SKM-1 treated with dmso at 0.1 percent for 144 hours (cell line): ENCODE measurements around the gene KCNE1.
A peak's percentile ranks its signal among the peaks of the same experiment; 100 is the strongest.
"Not testable (repeated sequence)": the region's sequence is repeated elsewhere in the genome, so short reads cannot be mapped to it uniquely, and the experiment has no call there.

Experiments used
- DNase-seq: peaks from one replicate; lab custom pipeline; 2025; ENCODE audit not compliant: unreplicated experiment; lab: John Stamatoyannopoulos, UW

KCNE1 gene

GRCh38 chr21:34511787-34512455 lies at the start of gene KCNE1:
KCNE1 (minus strand) TSS chr21:34512210; CDS start chr21:34449634, 62,576 bp downstream.
- DNase-seq: peak; percentile 73

GRCh38 chr21:34561806-34562205 lies 49.8 kb upstream of the KCNE1 start:
- DNase-seq: no peak

GRCh38 chr21:34560609-34561008 lies 48.6 kb upstream of the KCNE1 start:
- DNase-seq: no peak

DNA sequence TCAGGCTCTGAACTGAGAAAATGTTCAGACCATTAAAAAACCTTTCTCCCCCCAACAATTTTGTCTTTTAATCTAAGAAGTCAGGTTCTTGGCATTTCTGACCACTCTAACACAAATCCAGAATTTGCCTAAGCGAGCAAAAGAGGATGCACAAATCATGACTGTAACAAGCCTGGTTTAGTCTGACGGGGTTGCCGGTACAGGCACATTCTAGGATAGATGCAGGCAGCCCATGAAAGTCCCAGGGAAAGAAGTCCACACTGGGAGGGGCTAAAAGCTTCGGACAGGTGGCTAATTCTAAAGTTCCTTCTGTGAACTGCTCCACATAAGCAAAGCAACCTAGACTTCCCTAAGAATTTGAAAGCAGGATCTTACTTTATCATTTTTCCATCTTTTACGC lies 48.0 kb upstream of the KCNE1 start:
- no peak for DNase-seq

DNA sequence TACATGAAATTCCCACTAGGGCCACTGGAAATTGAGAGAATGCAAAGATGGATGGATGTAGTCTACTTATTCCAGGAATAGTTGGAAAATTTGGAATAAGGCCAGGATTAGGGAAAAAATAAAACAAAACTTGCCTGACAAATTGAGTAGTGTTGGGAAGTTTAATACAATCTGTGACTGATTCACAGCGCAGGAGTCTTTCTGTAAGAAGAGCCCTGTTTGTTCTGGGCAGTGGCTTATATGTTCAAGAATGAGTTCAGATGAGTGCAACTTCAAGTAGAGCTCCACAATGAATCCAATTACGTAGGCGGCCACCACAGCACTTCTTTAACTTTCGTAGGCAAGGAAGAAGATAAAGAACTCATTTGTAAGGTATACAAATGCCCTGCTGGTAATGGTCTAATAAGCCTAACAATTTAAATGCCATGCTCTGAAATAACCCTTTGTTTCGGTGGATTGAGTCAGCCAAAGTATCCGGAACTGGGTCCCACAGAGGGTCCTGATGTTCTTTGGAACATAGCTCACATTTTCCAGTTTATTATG lies 47.1 kb upstream of the KCNE1 start:
- DNase-seq: no peak

DNA sequence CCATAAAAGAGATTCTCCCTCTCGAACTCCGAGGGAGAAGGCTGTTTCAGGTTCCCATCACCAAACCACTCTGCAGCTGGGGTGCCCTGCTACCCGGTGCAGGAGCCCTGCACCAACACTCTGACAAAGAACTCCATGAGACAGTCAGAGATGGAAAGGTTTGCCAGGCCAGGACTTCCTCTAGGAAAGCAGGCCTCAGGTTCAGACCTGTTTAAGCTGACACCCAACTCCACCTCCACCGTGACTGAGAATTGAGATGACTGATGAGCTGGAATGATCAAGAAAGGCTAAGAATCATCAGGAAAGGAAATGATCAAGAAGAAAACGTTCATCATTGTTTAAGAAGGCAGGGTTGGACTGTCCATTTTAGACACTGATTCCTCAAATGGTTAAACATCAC lies 46.2 kb upstream of the KCNE1 start:
- DNase-seq: no peak

DNA sequence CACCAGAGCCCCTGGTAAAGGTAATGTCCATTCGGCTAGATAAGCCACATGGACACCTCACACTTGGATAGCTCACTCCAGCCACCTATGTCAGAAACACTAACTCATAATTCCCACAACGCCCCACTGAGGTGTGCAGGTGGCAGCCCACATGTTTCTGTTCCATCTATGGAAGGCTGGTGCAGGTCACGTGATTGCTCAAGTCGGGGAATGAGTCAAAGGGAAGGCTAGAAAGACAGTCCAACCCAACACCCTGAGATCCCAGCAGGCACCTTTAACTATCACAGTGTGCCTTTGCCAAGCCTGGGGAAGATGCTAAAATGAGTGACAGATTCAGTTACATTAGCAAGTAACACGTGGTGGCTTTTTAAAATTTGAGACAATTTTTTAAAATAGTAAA lies 45.3 kb upstream of the KCNE1 start:
- DNase-seq: no peak

DNA sequence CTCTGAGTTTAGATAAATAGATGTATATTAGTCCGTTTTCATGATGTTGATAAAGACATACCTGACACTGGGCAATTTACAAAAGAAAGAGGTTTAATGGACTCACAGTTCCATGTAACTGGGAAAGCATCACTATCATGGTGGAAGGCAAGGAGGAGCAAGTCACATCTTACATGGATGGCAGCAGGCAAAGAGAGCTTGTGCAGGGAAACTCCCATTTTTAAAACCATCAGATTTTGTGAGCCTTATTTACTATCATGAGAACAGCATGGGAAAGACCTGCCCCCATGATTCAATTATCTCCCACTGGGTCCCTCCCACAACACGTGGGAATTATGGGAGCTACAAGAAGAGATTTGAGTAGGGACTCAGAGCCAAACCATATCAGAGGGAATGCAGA lies 42.7 kb upstream of the KCNE1 start:
- DNase-seq: not testable (repeated sequence)

- DNase-seq: no peak
Observed at GRCh38 chr21:34554227-34554626, 42.2 kb upstream of the KCNE1 start.

DNA sequence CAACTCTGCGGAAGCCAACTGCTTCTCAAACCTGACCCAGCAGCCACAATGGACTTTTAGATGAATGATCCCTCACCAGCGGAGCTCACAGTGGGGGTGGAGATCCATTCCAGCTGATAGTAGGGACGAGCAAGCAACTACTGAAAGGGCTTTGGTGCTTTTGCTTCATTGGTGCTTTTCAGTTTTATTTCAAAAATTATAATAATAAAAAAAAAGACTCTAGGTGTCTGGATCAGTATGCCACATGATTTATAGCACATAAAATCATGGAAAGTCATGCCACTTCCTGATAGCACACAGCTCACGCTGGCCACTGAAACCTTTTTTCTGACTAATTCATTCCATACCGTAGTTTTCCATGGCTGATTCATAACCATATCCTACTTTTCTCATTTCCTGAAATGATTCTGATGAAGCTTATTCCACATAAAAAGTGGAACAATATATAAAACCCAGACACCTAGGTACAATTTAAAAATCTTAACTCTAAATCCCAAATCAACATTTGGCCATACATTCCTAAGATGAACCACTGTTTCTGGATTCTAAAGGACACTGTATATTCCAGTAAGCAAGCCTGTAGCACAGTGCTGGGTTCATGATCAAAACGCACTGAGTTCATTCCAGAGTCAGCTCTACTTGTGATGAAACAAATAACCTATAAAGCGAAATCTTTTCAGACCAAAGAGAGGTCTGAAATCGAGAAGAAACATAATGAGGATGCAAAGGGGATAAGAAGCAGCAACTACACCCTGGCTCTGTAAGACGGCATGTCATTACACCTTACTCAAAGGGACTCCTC lies 41.3 kb upstream of the KCNE1 start:
- DNase-seq: no peak

GRCh38 chr21:34552360-34553098 lies 40.5 kb upstream of the KCNE1 start:
- no peak for DNase-seq

GRCh38 chr21:34550182-34550799 lies 38.3 kb upstream of the KCNE1 start:
- no peak for DNase-seq

DNA sequence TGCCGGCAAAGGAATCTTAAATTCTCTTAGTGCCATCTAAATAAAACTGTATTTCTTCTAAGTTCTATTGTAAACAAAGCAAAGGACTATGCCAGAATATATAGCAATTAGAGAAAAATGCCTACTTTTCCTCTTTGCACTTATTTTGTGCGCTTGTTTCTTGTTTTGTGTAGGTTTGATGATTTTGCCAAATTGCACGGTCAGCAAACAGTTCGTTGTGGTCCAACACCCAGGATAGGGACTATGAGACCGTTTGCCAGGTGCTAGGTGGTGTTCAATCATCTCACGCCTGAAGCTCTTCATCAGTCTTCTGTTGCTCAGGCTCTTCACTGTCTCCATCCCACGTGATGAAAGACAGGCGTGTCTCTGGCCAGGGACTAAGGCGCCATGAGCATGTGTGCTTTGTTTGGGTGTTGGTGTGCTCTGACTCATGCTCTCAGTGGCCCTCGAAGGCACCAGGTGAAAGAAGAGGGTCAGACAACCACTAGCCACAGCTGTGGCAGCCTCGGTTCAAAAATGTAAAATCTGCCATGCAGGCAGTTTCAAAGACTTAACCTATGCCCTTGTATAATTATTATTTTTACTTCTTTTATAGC lies 36.9 kb upstream of the KCNE1 start:
- DNase-seq: no peak

- DNase-seq: no peak
Observed at GRCh38 chr21:34546542-34546941, 34.5 kb upstream of the KCNE1 start.

- peak; percentile 89 for DNase-seq
Observed at GRCh38 chr21:34545079-34545884, 33.3 kb upstream of the KCNE1 start.

DNA sequence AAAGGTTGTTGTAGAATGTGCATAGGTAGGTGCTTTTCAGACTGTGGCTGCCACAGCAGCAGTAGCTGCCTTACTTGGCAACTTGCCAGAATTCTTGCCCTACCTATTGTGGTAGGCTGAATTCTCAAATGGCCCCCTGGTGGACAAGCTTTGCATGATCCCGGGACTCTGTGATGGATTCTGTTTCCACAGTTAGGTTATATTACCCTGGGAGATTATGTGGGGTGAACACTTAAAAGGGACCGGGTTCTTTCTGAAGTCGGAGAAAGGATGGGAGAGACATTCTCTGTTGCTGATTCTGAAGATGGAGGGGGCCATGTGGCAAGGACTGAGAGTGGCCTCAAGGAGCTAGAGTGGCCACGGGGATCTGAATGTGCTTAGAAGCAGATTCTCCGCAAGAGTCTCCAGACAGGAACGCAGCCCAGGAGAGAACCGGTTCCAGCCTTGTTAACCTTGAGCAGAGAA lies 32.1 kb upstream of the KCNE1 start:
- DNase-seq: peak; percentile 54

DNA sequence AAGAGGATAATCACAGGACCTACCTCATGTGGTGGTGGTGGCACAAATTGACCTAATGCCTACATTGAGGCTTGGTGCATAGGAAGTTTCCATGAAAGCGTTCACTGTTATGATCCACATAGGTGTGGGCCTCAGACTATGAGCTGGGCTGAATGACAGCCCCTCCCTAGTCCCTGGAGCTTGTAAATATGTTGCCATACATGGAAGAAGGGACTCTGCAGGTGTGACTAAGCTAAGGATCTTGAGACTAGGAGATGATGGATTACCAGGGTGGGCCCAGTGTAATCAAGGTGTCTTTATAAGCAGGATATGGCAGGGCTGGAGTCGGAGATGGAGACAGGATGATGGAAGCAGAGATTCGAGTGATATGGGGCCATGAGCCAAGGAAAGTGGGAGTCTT lies 31.0 kb upstream of the KCNE1 start:
- no peak for DNase-seq

DNA sequence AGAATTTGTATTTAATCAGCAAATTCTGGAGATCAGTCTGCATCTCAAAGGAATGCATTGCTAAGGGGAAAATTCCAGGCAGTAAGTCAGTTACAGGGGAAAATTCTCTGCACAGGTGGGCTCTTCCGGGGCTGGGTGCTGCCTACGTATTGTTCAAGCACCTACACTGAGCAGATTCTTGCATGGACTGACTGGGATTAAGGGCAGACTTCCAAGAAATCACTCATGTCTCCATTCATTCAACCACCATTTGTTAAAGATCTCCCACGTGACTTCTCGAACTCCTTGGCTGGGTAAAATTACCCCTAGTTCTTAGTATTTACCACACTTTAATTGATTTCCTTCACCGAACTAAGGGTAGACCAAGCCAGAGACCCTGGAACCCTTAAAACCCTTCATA lies 28.2 kb upstream of the KCNE1 start:
- no peak for DNase-seq

- DNase-seq: no peak
Observed at GRCh38 chr21:34537838-34538237, 25.8 kb upstream of the KCNE1 start.

- no peak for DNase-seq
Observed at GRCh38 chr21:34536820-34537219, 24.8 kb upstream of the KCNE1 start.
